CD4-positive, alpha-beta T cell (primary cell): ENCODE data around the gene KCNQ2. TPM values are rescaled to one million over a fixed set of nuclear protein-coding genes. Genes with fewer than 3 reads are reported as not detected.

Source experiments
- ATAC-seq: fragments of 200-7000 bp; cut with Tn5 transposase; one replicate; pipeline ENCODE4 v1.10.0; 2022; ENCODE audit warnings: mild to moderate bottlenecking; ENCODE audit not compliant: poor library complexity
- CTCF ChIA-PET: fragments of 350-600 bp; sonication (Branson Sonifier 250); formaldehyde crosslinking; loops from one replicate; lab custom pipeline; 2021; ENCODE audit warnings: antibody characterized with exemption, inconsistent platforms; lab: Charles Lee
- POLR2A ChIA-PET: fragments of 350-600 bp; sonication (Branson Sonifier 250); formaldehyde crosslinking; loops from one replicate; lab custom pipeline; 2021; ENCODE audit warnings: antibody characterized with exemption, inconsistent platforms; lab: Charles Lee
- DNase-seq, 14 experiments: peaks; one replicate each; pipeline ENCODE4 v3.0.0-alpha.2; 2013 to 2020; ENCODE audit warnings: mixed read lengths in 2 of 14
- H3K27ac ChIP-seq, 2 donors: one replicate each; pipeline versions ENCODE4 v1.5.1 to v1.7.0; 2013; ENCODE audit warnings: low read length in 2 of 2, low read depth in 1 of 2, mild to moderate bottlenecking in 1 of 2
- H3K27me3 ChIP-seq, 2 experiments: 1 replicate in 1 of 2; 2 replicates in 1 of 2; pipeline versions ENCODE4 v1.6.1 to v1.7.0; 2013; ENCODE audit warnings: low read length in 2 of 2, control low read depth in 1 of 2, mild to moderate bottlenecking in 1 of 2, moderate library complexity in 1 of 2; ENCODE audit not compliant: insufficient read depth in 2 of 2, control insufficient read depth in 1 of 2
- H3K36me3 ChIP-seq: one replicate; pipeline ENCODE4 v1.6.1; 2013; ENCODE audit warnings: low read length, control low read depth; ENCODE audit not compliant: insufficient read depth
- H3K4me1 ChIP-seq: one replicate; pipeline ENCODE4 v1.6.1; 2013; ENCODE audit warnings: low read length, control low read depth; ENCODE audit not compliant: insufficient read depth
- H3K4me3 ChIP-seq: one replicate; pipeline ENCODE4 v1.5.1; 2013; ENCODE audit warnings: mild to moderate bottlenecking, low read length, moderate library complexity
- H3K9me3 ChIP-seq, 2 experiments: 1 replicate in 1 of 2; 2 replicates in 1 of 2; pipeline versions ENCODE4 v1.6.1 to v1.7.0; 2013; ENCODE audit warnings: low read length in 2 of 2, mild to moderate bottlenecking in 2 of 2, control low read depth in 1 of 2, moderate library complexity in 1 of 2; ENCODE audit not compliant: control insufficient read depth in 1 of 2, insufficient read depth in 1 of 2
- H3K27ac Mint-ChIP-seq: one replicate; pipeline ENCODE4 v1.8.0; 2020; ENCODE audit warnings: mixed read lengths
- H3K27me3 Mint-ChIP-seq: one replicate; pipeline ENCODE4 v1.8.0; 2021; ENCODE audit warnings: mixed read lengths
- H3K36me3 Mint-ChIP-seq: one replicate; pipeline ENCODE4 v1.8.0; 2021; ENCODE audit warnings: low read depth, mixed read lengths
- H3K4me1 Mint-ChIP-seq: one replicate; pipeline ENCODE4 v1.8.0; 2021; ENCODE audit warnings: low read depth, mixed read lengths
- H3K4me3 Mint-ChIP-seq: one replicate; pipeline ENCODE4 v1.8.0; 2020; ENCODE audit warnings: mild to moderate bottlenecking, mixed read lengths
- H3K9me3 Mint-ChIP-seq: one replicate; pipeline ENCODE4 v1.8.0; 2020; ENCODE audit warnings: mixed read lengths
- CTCF ChIP-seq: fragments of 200-600 bp; IDR thresholded peaks from one replicate; pipeline ENCODE4 v1.8.0; 2022; ENCODE audit warnings: antibody characterized with exemption, mild to moderate bottlenecking
- intact Hi-C, 2 experiments: fragments of 100-400 bp; cut with DNase I in 1 of 2; cut with micrococcal nuclease in 1 of 2; formaldehyde crosslinking; loops; one replicate each; pipeline versions ENCODE4 v1.15.1 to v1.9.0; 2023 to 2025; cut with DNase I, micrococcal nuclease
- total RNA-seq, 174 experiments: library from RNA in 2 of 174; stranded (reverse) in 2 of 174; gene quantifications; one replicate each; pipeline ENCODE4 v1.2.3 and lab custom pipeline; 2021 to 2026

KCNQ2 gene
- total RNA-seq, 2 experiments from 2014 or later = not detected

- peaks cover 0 to 4% of the 10 kb centered on the region in 2 experiments for H3K27me3 ChIP-seq
These were observed 54.7 kb downstream of the KCNQ2 start for GRCh38 chr20:63417738-63418120.

GRCh38 chr20:63417097-63417737 lies 55.2 kb downstream of the KCNQ2 start:
- H3K4me3 ChIP-seq = no peak overlapping the region
- intact Hi-C loops = no loop called here
- ChIA-PET CTCF (no interaction called here), POLR2A (no interaction called here)
- no peaks in the 10 kb centered on the region for H3K36me3 ChIP-seq
- no peaks in the 10 kb centered on the region for H3K9me3 Mint-ChIP-seq
- H3K27ac ChIP-seq = no peak overlapping the region
- peaks cover 0 to 4% of the 10 kb centered on the region in 2 experiments for H3K27me3 ChIP-seq
- ATAC-seq (no peak), DNase-seq (no peak)
- no peak overlapping the region for H3K27ac Mint-ChIP-seq
- H3K4me1 ChIP-seq = no peaks in the 10 kb centered on the region
- no peaks in the 10 kb centered on the region for H3K36me3 Mint-ChIP-seq
- peaks cover 0 to 4% of the 10 kb centered on the region in 2 experiments for H3K9me3 ChIP-seq
- no peak for TF ChIP-seq CTCF
- H3K4me3 Mint-ChIP-seq = no peak overlapping the region
- H3K27me3 Mint-ChIP-seq = peaks cover 9% of the 10 kb centered on the region
- no peaks in the 10 kb centered on the region for H3K4me1 Mint-ChIP-seq

More at GRCh38 chr20:63417738-63418120, 54.7 kb downstream of the KCNQ2 start:
- Histone ChIP-seq H3K9me3 (peaks cover 0 to 4% of the 10 kb centered on the region in 2 experiments), H3K4me3 (no peak overlapping the region), H3K27ac (no peak overlapping the region), H3K36me3 (no peaks in the 10 kb centered on the region), H3K4me1 (no peaks in the 10 kb centered on the region)
- Mint-ChIP-seq H3K9me3 (no peaks in the 10 kb centered on the region), H3K4me1 (no peaks in the 10 kb centered on the region), H3K36me3 (no peaks in the 10 kb centered on the region), H3K4me3 (no peak overlapping the region), H3K27me3 (peaks cover 9% of the 10 kb centered on the region), H3K27ac (no peak overlapping the region)
- ATAC-seq (no peak), DNase-seq (no peak)
- TF ChIP-seq CTCF = no peak
- intact Hi-C loops = no loop called here
- ChIA-PET CTCF (no interaction called here), POLR2A (no interaction called here)

GRCh38 chr20:63416631-63417030 lies 55.8 kb downstream of the KCNQ2 start:
- CTCF ChIA-PET = no interaction called here
- Mint-ChIP-seq H3K4me3 (no peak overlapping the region), H3K9me3 (no peaks in the 10 kb centered on the region), H3K4me1 (no peaks in the 10 kb centered on the region), H3K36me3 (no peaks in the 10 kb centered on the region), H3K27me3 (peaks cover 9% of the 10 kb centered on the region), H3K27ac (no peak overlapping the region)
- ATAC-seq = no peak
- H3K4me1 ChIP-seq = peaks cover 4% of the 10 kb centered on the region
- POLR2A ChIA-PET = no interaction called here
- H3K36me3 ChIP-seq = no peaks in the 10 kb centered on the region
- DNase-seq = no peak
- TF ChIP-seq CTCF = no peak
- no peak overlapping the region for H3K27ac ChIP-seq
- peaks cover 0 to 4% of the 10 kb centered on the region in 2 experiments for H3K27me3 ChIP-seq
- peaks cover 0 to 4% of the 10 kb centered on the region in 2 experiments for H3K9me3 ChIP-seq
- intact Hi-C loops = no loop called here
- no peak overlapping the region for H3K4me3 ChIP-seq
